Stimulated activated CD4-positive, alpha-beta T cell treated with anti-CD3 and anti-CD28 coated beads, Interleukin-1b, Interleukin-23, amount 100 ng/mL, for 4 hours (primary cell): Measurements from ENCODE around the gene KCNH4.
"Not testable (repeated sequence)": the region's sequence is repeated elsewhere in the genome, so short reads cannot be mapped to it uniquely, and the experiment has no call there.

Source experiments
- DNase-seq, 2 donors: peaks; one replicate each; pipeline ENCODE4 v3.0.0-alpha.2; 2020; ENCODE audit warnings: low read depth in 2 of 2

The KCNH4 gene

DNA sequence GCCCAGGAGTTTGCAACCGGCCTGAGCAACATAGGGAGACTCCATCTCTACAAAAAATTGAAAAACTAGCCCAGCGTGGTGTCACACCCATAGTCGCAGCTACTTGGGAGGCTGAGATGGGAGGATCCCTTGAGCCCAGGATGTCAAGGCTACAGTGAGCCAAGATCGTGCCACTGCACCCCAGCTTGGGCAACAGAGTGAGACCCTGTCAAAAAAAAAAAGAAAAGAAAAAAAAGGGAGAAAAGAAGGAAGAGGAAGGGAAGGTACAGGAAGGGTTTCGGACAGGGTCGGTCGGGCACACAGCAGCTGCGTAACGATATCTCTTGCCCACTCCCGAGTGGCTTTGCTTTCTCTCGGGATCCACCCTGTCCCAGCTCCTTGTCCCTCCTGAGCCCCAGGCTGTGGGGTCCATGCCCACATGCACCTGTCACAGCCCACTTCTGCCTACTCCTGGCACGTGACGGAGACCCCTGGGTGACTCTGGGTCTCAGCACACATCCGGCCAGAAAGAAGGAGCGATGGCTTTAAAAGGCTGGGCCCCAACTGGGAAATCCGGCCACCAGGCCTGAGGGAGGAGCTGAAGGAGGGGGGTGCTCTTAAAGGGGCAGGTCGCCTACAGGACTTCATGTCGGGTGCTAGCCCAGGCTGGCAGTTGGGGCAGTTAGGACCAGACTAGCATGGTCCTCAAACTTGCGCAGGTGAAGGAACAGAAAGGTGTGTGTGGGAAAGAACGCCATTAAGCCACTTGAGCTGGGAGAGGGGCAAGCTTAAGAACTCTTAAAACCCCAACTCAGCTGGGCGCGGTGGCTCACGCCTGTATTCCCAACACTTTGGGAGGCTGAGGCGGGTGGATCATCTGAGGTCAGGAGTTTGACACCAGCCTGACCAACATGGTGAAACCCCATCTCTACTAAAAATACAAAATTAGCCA lies 13.3 kb upstream of the KCNH4 start, which contains the start of gene GHDC:
TSS of gene GHDC (minus strand) at position 526 of the 931 bp plus-strand sequence. CDS start 913 bp downstream, outside the sequence.
- DNase-seq, result peak; percentile 64 to 65

DNA sequence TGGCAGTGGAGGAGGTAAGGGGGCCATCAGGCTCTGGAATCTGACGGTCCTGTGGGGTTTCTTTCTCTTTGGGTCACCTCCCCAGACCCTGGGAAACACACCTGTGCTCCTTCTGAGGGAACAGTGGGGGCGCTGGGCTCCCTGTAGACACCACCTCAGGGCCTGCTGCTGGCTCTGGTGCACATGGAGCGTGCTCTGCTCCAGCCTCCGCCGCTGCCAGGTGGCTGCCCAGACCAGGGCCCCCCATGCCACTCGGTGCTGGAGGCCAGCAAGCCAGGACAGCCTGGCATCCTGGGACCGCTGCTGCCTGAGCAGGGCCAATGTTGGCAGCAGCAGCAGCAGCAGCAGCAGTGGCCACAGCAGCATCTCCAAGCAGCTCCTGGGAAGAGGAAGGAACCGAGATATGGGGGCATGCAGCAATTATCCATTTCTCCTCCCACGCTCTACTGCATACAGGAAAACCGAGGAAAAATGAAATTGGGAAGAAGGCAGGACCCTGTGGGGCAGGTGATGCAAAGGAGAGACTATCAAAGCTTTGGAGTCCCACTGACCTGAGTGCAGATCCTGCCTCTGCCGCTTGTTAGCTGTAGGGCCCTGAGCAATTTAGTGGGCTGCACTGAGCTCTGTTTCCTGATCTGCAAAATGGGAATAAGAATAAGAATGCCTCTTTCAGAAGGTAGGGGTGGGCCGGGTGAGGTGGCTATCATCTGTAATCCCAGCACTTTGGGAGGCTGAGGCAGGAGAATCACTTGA lies 12.4 kb upstream of the KCNH4 start:
- DNase-seq, result no peak

DNA sequence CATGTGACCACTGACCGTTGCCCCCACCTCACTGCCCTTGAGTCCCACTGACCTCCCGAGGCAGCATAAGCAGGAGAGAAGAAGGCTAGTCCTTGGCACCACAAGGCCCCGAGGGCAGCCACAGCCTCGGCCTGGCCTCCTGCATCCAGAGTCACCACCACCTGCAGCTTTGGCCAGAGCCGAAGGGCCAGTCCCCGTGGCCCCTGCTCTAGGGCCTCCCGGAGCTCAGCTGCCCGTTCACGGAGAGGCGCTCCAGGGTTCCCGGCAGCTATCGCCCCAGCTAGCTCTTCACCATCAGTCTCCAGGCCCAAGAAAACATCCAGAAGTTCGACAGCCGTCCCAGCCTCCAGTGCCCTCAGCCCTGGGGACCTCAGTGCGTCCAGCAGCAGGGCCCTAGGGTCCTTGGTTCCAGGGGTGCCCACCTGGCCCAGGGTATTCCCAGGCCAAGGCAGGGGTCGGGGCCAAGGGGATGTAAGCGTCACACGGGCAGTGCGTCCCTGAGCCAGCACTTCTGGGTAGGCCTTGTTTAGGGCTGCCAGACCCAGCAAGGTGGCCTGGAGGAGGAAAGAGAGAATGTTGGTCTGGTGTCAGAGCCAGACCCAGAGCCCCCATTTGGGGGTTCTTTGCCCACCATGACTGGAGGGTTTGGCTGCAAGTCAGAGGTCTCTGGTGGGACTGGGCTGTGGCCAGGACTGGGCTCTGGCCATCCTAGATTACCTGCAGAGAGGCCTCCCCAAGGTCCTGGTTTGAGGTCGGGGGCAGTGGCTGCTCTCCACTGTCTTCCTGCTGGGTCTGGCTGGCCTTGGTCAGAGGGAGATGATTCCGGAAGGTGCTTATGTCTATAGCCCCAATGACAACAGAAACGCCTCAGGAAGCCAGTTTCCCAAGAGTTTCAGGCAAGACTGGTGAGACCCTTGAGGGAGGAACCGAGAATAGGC lies 11.5 kb upstream of the KCNH4 start:
- DNase-seq, result no peak

DNA sequence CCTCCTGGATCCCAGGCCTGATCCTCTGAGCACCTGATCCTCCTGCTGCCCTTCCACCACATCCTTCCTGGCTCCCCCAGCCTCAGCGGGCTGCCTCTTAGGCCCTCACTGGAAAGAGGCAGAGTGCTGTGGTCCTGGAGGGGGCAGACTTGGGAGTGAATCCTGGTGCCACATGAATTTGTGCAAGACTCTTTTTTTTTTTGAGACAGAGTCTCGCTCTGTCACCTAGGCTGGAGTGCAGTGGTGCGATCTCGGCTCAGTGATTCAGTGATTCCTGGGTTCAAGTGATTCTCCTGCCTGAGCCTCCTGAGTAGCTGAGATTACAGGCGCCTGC lies 10.3 kb upstream of the KCNH4 start:
- DNase-seq, result no peak

DNA sequence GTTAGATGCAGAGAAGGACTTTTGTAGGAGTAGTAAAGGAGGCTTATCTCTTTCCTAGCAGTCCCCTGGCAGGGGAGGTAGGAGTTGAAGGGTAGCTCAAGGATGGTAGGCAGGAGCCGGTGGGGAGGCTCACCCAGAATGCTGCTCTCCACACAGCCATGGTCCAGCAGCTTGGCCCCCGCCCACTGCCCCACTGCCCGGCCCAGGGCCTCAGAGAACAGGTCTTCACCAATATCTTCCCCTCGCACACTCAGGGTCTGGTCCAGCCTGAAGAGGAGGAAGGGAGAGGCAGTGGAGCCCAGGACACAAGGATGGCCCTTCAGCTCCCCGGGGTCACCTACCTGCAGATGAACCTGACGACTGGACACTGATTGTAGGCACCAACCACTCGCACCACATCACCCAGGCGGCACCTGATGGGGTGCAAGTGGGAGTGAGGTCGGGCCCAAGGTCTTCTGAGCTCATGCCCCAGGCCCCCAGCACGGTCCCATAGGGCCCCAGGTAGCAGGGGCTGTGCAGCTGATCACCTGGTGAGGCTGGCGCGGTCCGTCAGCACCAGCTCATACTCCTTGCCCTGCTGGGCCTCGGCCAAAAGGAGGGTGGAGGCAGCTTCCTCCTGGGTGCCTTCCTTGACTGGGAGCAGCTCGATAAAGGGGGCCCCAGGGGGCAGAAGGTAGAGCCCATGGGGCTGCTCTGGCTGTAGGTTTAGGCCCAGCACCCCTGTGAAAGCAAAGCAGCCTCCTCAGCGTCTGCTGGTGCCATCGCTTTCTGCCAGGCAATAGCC lies 9.7 kb upstream of the KCNH4 start:
- no peak for DNase-seq

DNA sequence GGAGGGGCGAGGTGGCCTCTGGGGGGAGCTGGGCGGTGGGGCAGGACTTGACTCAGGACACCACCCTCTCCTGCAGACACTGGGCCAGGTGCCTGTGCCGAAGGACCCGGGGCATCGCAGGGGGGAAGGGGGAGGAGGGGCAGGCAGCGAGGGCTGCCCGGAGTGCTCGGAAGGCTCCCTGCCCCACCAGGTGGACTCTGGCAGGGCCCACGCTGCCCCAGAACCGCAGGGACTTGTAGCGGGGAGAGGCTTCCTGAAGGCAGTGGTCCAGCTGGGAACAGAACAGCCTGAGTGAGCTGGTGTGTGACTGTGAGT lies 8.7 kb upstream of the KCNH4 start:
- no peak for DNase-seq

DNA sequence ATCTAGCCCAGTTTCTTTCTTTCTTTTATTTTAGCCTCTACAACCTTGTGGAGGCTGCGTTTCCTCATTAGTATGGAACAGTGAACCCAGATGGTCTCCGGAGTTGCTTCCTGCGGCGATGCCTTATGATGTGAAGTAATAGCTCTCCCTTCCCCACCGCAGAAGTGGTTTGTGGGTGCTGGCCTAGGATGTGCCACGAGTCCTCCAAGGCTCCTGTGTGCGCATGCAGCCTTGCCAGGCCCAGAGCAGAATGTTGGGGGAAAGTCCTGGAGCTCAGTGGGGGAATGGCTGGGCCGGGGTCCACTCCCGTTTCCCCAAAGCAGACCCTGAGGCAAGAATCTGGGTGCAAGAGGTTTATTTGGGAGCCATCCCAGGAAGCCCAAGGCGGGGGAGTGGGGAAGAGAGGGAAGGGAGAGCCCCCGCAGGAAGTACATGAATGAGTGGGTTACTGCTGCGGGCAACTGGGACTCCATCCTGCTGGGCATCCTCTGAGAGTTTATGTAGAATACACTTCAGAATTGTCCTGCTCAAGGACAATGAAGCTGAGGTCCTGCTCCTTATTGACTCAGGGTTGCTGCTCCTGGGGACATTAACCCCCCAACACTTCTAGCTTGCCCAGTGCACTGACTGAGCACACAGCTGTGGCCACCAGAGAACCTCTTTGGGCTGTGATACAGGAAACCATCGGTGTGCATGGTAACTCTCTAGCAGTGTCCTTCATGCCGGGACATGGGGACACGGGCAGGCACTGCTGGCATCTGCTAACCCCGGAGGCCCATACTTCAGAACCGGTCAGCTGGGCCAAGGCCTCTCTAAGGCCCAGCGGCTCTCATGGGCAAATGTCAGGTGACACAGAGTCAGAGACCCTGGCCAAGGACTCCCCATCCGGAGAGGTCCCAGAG lies 8.1 kb upstream of the KCNH4 start:
- no peak for DNase-seq

DNA sequence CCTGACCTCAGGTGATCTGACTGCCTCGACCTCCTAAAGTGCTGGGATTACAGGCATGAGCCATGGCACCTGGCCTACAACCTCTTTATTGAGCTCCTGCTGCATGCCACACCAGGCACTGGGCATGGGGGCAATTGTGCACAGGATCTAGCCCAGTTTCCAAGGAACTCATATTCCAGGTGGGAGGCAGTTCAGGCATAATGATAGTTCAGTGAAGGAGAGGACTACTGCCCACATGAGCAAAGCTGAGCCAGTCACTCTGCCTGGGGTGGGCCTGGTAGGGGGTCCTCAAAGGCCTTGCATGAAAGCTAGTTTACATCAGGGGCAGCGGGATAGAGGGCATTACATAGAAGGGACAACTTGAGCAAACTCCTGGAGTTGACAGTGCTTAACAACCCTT lies 6.9 kb upstream of the KCNH4 start:
- no peak for DNase-seq

DNA sequence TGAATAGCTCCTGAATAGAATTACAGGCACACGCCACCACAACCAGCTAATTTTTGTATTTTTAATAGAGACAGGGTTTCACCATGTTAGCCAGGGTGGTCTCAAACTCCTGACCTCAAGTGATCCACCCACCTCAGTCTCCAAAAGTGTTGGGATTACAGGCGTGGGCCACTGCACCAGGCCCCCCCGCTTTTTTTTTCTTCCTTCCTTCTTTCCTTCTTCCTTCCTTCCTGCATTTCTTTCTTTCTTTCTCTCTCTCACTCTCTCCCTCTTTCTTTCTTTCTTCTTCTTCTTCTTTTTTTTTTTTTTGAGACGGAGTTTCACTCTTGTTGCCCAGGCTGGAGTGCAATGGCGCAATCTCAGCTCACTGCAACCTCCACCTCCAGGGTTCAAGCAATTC lies 5.2 kb upstream of the KCNH4 start:
- DNase-seq, result not testable (repeated sequence)

DNA sequence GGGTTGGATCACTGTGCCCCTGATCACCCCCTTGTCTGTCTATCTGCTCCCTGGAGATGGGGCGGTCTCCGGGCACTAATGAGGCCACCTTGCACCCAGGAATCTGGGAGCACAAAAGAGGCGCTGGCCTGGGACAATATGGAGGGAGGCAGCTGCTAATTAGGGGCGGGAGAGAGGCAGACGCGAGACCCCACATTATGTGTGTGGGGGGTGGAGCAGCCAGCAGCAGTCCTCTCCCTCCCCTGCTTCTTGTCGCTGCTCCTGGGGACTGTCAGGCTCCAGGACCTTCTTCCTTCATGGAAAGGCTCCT lies 4.6 kb upstream of the KCNH4 start:
- DNase-seq, result no peak

DNA sequence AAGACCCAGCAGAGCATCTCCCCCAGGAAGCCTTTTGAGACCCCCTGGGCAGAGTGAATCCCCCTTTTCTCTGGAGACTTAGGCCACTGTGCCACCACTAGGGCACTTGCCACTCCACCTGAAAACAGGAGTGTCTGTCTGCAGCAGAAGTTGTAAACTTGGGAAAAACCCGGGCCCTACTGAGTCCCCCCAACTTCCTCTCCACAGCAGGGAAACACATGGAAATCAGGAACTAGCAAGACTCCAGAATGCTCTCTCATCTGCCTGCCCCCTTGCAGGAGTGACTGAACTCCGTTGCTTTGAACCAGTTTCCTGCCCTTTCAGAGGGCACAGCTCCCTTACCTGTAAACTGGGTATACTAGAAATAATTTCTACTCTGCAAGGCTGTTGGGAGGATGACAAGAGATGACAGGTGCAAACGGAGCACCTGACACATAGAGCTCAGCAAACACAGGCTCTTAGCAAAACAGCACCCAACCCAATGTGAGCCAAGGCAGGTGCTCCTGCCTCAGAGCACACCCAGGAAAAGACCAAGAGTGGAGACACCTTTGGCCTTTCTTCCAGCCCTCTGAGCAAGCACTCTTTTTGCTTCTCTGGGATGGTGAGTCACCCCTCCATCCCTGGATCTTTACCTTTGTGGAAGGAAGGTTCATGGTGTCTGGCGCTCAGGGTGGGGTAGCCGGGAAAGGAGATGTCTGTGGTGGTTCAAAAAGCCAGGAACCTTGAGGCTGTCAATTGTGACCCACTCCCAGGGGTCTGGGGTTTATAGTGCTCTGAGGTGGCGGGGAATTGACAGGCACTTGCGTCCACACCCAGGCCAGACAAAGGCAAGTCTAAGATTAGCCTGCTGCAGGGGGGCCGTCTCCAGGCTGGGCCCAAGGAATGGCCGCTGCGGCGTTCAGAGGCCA lies 4.0 kb upstream of the KCNH4 start, which contains the start of gene HCRT:
TSS of gene HCRT (minus strand) at position 740 of the 908 bp plus-strand sequence. CDS start at position 653, 87 bp downstream.
- no peak for DNase-seq

DNA sequence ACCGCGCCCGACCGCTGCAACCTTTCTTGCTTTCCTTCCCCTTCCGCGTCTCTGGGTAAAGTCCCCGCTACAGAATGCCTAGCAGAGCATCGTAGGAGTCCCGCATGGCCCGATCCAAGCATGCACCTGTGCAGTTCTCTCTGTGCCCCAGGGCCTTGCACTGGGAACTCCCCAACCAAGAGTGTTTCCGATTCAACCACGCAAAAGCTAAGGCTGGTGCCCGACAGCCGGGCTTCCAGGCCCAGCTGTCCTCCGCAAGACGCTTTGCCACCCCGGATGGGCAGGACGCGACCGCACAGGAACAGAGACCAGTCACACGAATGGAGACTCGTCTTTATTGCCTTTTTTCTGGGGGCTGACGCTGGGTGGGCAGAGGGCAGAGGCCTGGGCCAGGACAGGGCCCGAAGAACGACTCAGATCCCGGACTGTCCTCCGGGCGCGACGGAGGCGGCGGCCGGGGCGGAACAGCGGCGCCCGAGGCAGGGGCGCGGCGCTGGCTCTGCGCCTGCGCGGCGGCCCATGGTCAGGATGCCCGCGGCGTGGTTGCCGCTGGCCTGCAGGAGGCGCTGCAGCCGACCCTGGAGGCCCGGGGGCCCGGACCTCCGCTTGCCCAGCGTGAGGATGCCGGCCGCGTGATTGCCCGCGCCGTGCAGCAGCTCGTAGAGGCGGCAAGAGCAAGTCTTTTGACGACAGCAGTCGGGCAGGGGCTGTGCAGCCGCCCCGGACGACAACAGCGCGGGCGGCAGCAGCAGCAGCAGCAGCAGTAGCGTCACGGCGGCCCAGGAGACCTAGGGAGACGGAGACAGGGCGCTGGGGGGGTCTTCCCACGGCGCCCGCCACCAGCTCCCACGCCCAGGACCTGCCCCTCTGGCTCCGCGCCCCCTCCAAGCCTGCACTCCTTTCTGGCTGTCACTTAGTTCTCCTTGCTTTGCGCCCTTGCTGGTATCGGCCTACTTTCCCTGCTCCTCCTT lies 3.1 kb upstream of the KCNH4 start:
- DNase-seq, result peak; percentile 59 to 78

DNA sequence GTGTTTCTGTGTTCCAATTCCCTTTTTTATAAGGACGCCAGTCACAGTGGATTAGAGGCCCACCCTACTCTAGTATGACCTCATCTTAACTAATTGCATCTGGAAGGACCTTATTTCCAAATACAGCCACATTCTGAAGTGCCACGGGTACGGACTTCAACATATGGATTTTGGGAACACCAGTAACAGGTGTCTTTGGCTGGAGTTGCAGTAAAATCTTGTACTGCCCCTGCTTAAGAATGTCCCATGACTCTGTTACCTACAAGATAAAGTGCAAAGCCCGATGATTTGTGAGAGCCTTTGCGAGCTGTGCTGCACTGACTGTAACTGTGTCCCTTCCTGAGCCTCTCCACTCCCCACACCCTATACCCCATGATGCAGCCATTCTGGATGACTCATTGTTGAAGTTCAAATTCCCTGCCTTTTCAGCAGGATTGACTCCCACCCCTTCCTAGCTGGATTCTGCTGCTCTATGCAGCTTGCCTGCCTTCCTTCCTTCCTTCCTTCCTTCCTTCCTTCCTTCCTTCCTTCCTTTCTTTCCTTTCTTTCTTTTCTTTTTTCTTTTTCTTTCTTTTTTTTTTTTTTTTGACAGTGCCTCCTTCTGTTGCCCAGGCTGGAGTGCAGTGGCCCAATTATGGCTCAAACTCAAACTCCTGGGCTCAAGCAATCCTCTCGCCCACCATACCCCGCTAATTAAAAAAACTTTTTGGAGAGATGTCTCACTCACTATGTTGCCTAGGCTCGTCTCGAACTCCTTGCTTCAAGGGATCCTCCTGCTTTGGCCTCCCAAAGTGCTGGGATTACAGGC lies 2.2 kb upstream of the KCNH4 start:
- DNase-seq, result no peak

DNA sequence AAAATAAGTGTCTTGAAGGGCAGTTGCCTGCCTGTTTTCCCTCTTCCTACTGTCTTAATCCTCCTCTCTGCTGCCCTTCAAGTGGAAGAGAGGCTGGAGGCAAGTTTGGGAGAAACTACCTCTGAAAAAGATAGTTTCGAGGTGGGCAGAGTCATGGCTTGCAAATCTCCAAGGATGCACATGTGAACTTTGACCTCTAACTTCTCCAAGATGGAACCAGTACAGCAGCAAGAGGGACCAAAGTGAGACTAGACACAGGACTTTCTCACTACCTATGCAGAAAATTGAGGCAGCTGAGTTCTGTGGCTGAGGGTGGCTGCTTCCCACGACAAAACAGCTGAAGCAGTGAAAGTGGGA lies 887 bp upstream of the KCNH4 start:
- DNase-seq, result no peak

DNA sequence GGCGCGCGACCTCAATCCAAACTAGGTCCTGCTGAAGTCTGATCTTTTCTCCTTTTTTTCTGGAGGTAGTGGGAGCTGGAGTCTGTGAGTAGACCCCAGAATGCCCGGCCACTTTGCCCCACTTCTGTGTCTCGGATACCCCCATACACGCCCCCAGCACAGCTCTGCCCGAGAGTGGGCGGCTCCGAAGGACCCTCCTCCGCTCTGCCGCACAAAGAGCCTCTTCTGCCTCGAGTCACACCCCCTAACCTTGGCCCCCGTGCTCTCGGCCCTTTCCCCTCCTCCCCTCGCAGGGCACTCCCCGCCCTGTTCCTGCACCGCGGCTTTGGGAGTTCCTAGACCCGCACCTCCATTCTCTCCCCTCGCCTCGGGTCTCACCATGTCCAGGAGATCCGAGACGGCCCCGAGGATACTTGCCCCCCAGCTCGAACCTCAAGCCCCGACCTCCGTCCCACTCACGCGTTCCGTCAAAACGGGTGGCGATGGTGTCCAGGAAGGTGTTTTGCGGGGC lies 476 bp downstream of the KCNH4 start:
- DNase-seq, result no peak

DNA sequence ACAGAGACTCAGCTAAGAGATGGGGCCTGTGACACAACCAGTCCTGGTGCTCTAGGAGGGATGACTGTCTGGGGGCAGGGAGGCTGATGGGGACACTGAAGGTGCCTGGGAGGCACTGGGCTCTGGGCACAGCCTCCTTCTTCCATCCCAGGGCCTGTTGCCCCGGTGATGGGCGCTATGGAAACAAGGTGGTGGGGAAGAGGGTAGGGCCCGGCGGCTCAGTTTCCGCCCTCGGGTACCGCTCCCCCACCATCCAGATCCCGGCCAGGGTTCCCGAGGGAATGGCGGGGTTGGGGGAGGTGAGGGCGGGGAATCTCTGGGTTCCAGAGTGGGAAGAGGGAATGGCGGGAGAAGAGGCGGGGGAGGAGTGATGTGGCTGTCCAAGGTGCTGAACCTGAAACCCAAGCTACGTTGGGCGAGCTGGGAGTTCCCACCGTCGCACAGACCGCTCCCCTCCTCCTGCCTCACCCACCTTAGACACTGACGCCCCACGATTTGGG lies 981 bp downstream of the KCNH4 start:
- DNase-seq, result no peak

DNA sequence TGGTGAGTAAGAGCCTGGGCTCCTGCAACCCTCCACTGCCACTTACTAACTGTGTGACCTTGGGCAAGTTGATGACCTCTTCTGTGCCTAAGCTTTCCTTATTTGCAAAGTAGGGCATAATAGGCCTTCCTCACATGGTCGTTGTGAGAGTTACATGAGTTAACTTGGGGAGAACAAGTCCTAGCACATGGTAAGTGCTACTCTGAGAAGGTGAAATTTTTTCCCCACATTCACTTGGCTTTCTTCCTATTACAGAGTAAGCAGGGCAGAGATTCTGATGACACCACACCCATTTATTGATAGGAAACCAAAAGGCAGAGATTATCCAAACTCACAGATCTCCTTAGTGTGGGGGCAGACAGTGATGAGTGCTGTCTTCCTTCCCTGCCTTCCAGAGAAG lies 1.6 kb downstream of the KCNH4 start:
- no peak for DNase-seq
